DOHH2 (cell line): ENCODE data around the gene NELFCD.

Experiments used
- EZH2phosphoT487 ChIP-seq: fragments of 200-600 bp; sonication (generic); IDR thresholded peaks from 2 replicates; pipeline ENCODE4 v1.6.1; 2017; ENCODE audit warnings: borderline replicate concordance, mild to moderate bottlenecking, antibody characterized with exemption, low read length, moderate library complexity, mixed read lengths
- TF ChIP-seq, protein P1 (sequence below): fragments of 200-600 bp; sonication (generic); IDR thresholded peaks from one replicate; pipeline ENCODE4 v1.5.1; 2014; ENCODE audit warnings: antibody characterized with exemption, mild to moderate bottlenecking, low read depth, low read length; ENCODE audit not compliant: poor library complexity, severe bottlenecking

DNA sequence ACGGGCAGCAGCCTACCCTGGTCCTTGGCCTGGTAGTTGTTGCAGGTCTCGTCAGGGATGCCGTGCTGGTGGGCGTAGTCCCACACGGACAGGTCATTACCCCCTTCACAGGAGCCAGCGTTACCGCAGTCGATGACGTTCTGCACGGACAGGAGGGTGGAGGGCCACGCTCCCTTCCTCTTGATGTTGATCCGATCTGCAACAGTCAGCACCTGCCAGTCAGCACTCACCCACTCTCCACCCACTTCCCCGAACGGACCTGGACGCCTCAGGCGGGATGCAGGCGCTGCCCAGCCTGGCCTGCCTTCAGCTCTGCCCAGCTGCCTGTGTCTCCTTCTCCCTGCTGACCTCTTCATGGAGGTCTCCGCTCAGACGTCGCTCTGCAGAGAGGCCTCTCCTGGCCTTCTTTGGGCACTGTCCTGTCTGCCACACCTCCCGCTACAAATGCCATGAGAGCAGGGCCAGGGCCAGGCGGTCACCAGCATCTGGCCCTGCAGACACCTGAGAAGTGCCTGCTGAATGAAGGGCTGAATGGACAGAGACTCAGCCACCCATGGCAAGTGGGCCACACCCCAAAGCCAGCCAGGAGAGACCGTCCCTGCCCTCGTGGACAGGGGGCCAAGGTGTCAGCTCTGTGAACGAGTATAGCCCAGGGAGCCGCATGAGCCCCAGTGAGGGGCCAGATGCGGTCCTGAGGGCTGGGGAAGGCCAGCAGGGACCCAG lies 20.6 kb downstream of the NELFCD start:
- TF ChIP-seq, protein P1, sequence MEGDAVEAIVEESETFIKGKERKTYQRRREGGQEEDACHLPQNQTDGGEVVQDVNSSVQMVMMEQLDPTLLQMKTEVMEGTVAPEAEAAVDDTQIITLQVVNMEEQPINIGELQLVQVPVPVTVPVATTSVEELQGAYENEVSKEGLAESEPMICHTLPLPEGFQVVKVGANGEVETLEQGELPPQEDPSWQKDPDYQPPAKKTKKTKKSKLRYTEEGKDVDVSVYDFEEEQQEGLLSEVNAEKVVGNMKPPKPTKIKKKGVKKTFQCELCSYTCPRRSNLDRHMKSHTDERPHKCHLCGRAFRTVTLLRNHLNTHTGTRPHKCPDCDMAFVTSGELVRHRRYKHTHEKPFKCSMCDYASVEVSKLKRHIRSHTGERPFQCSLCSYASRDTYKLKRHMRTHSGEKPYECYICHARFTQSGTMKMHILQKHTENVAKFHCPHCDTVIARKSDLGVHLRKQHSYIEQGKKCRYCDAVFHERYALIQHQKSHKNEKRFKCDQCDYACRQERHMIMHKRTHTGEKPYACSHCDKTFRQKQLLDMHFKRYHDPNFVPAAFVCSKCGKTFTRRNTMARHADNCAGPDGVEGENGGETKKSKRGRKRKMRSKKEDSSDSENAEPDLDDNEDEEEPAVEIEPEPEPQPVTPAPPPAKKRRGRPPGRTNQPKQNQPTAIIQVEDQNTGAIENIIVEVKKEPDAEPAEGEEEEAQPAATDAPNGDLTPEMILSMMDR: no peak
- TF ChIP-seq EZH2phosphoT487: no peak
